ENCODE results near the gene RFX8.

DNA sequence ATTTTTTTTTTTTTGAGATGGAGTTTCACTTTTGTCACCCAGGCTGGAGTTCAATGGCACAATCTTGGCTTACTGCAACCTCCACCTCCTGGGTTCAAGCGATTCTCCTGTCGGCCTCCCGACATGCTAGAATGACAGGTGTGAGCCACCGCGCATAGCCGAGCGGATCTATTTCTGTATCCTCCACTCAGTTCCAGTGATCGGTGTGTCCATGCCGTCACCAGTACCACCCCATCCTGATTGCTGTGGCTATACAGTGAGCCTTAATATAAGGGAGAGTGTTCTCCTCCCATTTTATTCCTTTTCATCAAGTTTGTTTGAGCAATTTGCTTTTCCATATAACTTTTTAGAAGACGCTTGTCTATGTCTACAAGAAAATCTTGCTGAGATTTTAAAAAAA, 35.2 kb downstream of the RFX8 start:
- TF ChIP-seq EZH2 (optimal IDR thresholded peaks at IDR 0.05; ENCODE audit: low read depth, low read length) (no peak), EZH2phosphoT487 (IDR thresholded peaks at IDR 0.05; ENCODE audit: low read length) (no peak)
- TF ChIP-seq, protein P1, sequence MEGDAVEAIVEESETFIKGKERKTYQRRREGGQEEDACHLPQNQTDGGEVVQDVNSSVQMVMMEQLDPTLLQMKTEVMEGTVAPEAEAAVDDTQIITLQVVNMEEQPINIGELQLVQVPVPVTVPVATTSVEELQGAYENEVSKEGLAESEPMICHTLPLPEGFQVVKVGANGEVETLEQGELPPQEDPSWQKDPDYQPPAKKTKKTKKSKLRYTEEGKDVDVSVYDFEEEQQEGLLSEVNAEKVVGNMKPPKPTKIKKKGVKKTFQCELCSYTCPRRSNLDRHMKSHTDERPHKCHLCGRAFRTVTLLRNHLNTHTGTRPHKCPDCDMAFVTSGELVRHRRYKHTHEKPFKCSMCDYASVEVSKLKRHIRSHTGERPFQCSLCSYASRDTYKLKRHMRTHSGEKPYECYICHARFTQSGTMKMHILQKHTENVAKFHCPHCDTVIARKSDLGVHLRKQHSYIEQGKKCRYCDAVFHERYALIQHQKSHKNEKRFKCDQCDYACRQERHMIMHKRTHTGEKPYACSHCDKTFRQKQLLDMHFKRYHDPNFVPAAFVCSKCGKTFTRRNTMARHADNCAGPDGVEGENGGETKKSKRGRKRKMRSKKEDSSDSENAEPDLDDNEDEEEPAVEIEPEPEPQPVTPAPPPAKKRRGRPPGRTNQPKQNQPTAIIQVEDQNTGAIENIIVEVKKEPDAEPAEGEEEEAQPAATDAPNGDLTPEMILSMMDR (IDR thresholded peaks at IDR 0.05; ENCODE audit: low read length) = no peak

All from MM.1S (cell line).